Ishikawa (cell line): ENCODE measurements around the gene THYN1.

ENCODE experiments used
- CEBPB ChIP-seq: IDR thresholded peaks from 2 replicates; pipeline ENCODE4 v1.6.1; 2012
- CREB1 ChIP-seq: IDR thresholded peaks from 2 replicates; pipeline ENCODE4 v1.6.1; 2012; ENCODE audit warnings: low read depth
- EGR1 ChIP-seq: IDR thresholded peaks from 2 replicates; pipeline ENCODE4 v1.6.1; 2012
- EP300 ChIP-seq: IDR thresholded peaks from 2 replicates; pipeline ENCODE4 v1.6.1; 2012; ENCODE audit warnings: borderline replicate concordance
- FOXM1 ChIP-seq: IDR thresholded peaks from 2 replicates; pipeline ENCODE4 v1.6.1; 2012; ENCODE audit warnings: low read depth, borderline replicate concordance
- MAX ChIP-seq: IDR thresholded peaks from 2 replicates; pipeline ENCODE4 v1.6.1; 2012
- NFIC ChIP-seq: IDR thresholded peaks from 2 replicates; pipeline ENCODE4 v1.6.1; 2012
- RAD21 ChIP-seq: IDR thresholded peaks from 2 replicates; pipeline ENCODE4 v1.6.1; 2012; ENCODE audit warnings: low read depth
- REST ChIP-seq: IDR thresholded peaks from 2 replicates; pipeline ENCODE4 v1.6.1; 2012; ENCODE audit warnings: low read depth, mild to moderate bottlenecking
- TAF1 ChIP-seq: IDR thresholded peaks from 2 replicates; pipeline ENCODE4 v1.6.1; 2012; ENCODE audit warnings: low read depth, mild to moderate bottlenecking
- TCF12 ChIP-seq: IDR thresholded peaks from 2 replicates; pipeline ENCODE4 v1.6.1; 2012; ENCODE audit warnings: low read depth
- TEAD4 ChIP-seq: IDR thresholded peaks from 2 replicates; pipeline ENCODE4 v1.6.1; 2012
- USF1 ChIP-seq: IDR thresholded peaks from 2 replicates; pipeline ENCODE4 v1.6.1; 2012
- YY1 ChIP-seq: IDR thresholded peaks from 2 replicates; pipeline ENCODE4 v1.6.1; 2012; ENCODE audit warnings: low read depth
- ZBTB7A ChIP-seq: IDR thresholded peaks from 2 replicates; pipeline ENCODE4 v1.6.1; 2012; ENCODE audit warnings: low read depth

The THYN1 gene

GRCh38 chr11:134250675-134251074 is 2.5 kb downstream of the THYN1 start:
- TF ChIP-seq REST, result no peak
- TF ChIP-seq TCF12, result no peak
- TF ChIP-seq EGR1, result no peak
- no peak for TF ChIP-seq USF1
- TF ChIP-seq EP300, result no peak
- TF ChIP-seq ZBTB7A, result no peak
- no peak for TF ChIP-seq CREB1
- no peak for TF ChIP-seq TEAD4
- no peak for TF ChIP-seq YY1
- TF ChIP-seq RAD21, result no peak
- no peak for TF ChIP-seq CEBPB
- TF ChIP-seq TAF1, result no peak
- TF ChIP-seq MAX, result no peak
- TF ChIP-seq NFIC, result no peak
- no peak for TF ChIP-seq FOXM1

GRCh38 chr11:134250246-134250645 is 2.9 kb downstream of the THYN1 start:
- no peak for TF ChIP-seq NFIC
- TF ChIP-seq YY1, result no peak
- no peak for TF ChIP-seq USF1
- TF ChIP-seq TAF1, result no peak
- no peak for TF ChIP-seq CEBPB
- TF ChIP-seq FOXM1, result no peak
- TF ChIP-seq EP300, result no peak
- TF ChIP-seq CREB1, result no peak
- TF ChIP-seq ZBTB7A, result no peak

- TF ChIP-seq MAX, result no peak
- no peak for TF ChIP-seq CREB1
- TF ChIP-seq EGR1, result no peak
- no peak for TF ChIP-seq EP300
- no peak for TF ChIP-seq ZBTB7A
- TF ChIP-seq CEBPB, result no peak
- no peak for TF ChIP-seq FOXM1
- no peak for TF ChIP-seq TCF12
- no peak for TF ChIP-seq REST
- TF ChIP-seq TAF1, result no peak
- no peak for TF ChIP-seq NFIC
- no peak for TF ChIP-seq USF1
- no peak for TF ChIP-seq TEAD4
- TF ChIP-seq RAD21, result no peak
- no peak for TF ChIP-seq YY1
Observed at GRCh38 chr11:134248910-134249480, 4.2 kb downstream of the THYN1 start.

- TF ChIP-seq CEBPB, result no peak
- TF ChIP-seq EP300, result no peak
- no peak for TF ChIP-seq TCF12
- no peak for TF ChIP-seq REST
- TF ChIP-seq TEAD4, result no peak
- TF ChIP-seq USF1, result no peak
Observed at GRCh38 chr11:134246678-134247077, 6.5 kb downstream of the THYN1 start.
